Esophagus squamous epithelium (tissue), 5 donors: Measurements from ENCODE around the gene ZMYND8. TPM values are rescaled to one million over a fixed set of nuclear protein-coding genes. Genes with fewer than 3 reads are reported as not detected.

Experiments
- DNase-seq: peaks from one replicate; lab custom pipeline; 2025; lab: John Stamatoyannopoulos, UW
- H3K27ac ChIP-seq, 4 donors: fragments of 200-600 bp; sonication (generic); one replicate each; pipeline ENCODE4 v1.5.1; 2016 to 2019; ENCODE audit warnings: mild to moderate bottlenecking in 1 of 4
- H3K27me3 ChIP-seq, 4 donors: fragments of 200-600 bp; sonication (generic); 1 replicate in 3 of 4; 2 replicates in 1 of 4; pipeline versions ENCODE4 v1.5.1 to v1.6.0; 2017 to 2021; ENCODE audit warnings: antibody characterized with exemption in 1 of 4
- H3K36me3 ChIP-seq, 3 donors: fragments of 200-600 bp; sonication (generic); one replicate each; pipeline ENCODE4 v1.5.1; 2016 to 2019
- H3K4me1 ChIP-seq, 3 donors: fragments of 200-600 bp; sonication (generic); one replicate each; pipeline ENCODE4 v1.5.1; 2017 to 2019
- H3K4me3 ChIP-seq, 4 donors: fragments of 200-600 bp; sonication (generic); 1 replicate in 3 of 4; 2 replicates in 1 of 4; pipeline ENCODE4 v1.5.1; 2016 to 2019; ENCODE audit warnings: mild to moderate bottlenecking in 2 of 4, moderate library complexity in 1 of 4
- H3K9me3 ChIP-seq, 3 donors: fragments of 200-600 bp; sonication (generic); one replicate each; pipeline ENCODE4 v1.5.1; 2016 to 2019
- CTCF ChIP-seq, 6 experiments: fragments of 450-650 bp in 4 of 6; fragments of 200-600 bp in 2 of 6; sonication (generic) in 2 of 6; IDR thresholded peaks; one replicate each; pipeline ENCODE4 v1.5.1; 2016 to 2019; ENCODE audit warnings: antibody characterized with exemption in 6 of 6, mild to moderate bottlenecking in 4 of 6, moderate library complexity in 4 of 6
- POLR2A ChIP-seq, 4 donors: fragments of 450-650 bp; IDR thresholded peaks; one replicate each; pipeline ENCODE4 v1.6.1; 2017; ENCODE audit warnings: antibody characterized with exemption in 4 of 4, mild to moderate bottlenecking in 4 of 4, moderate library complexity in 3 of 4
- WGBS, 2 donors: methylation state at CpG; one replicate each; pipeline ENCODE4 v1.1.5; 2018; 5-methylcytosine and 5-hydroxymethylcytosine counted together
- intact Hi-C: fragments of 100-400 bp; cut with DNase I; formaldehyde crosslinking; loops from one replicate; pipeline ENCODE4 v1.15.0; 2022
- total RNA-seq, 4 donors: library from RNA; depleted of rRNA; stranded (reverse); fragments of >200 nt; gene quantifications; one replicate each; pipeline ENCODE4 v1.1.0, GENCODE V29; 2016
- donor health status: DM: yes; HTN: yes; CAD: no.

The ZMYND8 gene
- total RNA-seq, 4 donors from 2014 or later, result 21.5 to 26.3 (median 24.3) TPM

GRCh38 chr20:47345214-47345613 lies 11.3 kb downstream of the ZMYND8 start:
- Histone ChIP-seq H3K27me3 (no peaks in the 10 kb centered on the region), H3K9me3 (no peaks in the 10 kb centered on the region), H3K36me3 (peaks cover 0 to 63% (median 5%) of the 10 kb centered on the region in 3 donors), H3K4me1 (peaks cover 16 to 44% (median 28%) of the 10 kb centered on the region in 3 donors), H3K4me3 (no peak overlapping the region), H3K27ac (no peak overlapping the region)
- no peak for DNase-seq
- intact Hi-C loops, result no loop called here
- 89 to 96% methylated on average over 7 of the region's 7 CpGs for WGBS, 2 donors
- no peak for TF ChIP-seq CTCF (IDR thresholded peaks at IDR 0.05)
- no peak for TF ChIP-seq POLR2A (IDR thresholded peaks at IDR 0.05)

- Histone ChIP-seq H3K27me3 (no peaks in the 10 kb centered on the region), H3K9me3 (no peaks in the 10 kb centered on the region), H3K4me1 (peaks cover 0 to 22% (median 8%) of the 10 kb centered on the region in 3 donors), H3K36me3 (peaks cover 0 to 71% (median 5%) of the 10 kb centered on the region in 3 donors), H3K4me3 (no peak overlapping the region), H3K27ac (peak overlapping the region in 3 of 4 donors; percentile 26 to 69 (median 31))
- 72 to 77% methylated on average over 4 of the region's 4 CpGs for WGBS, 2 donors
- intact Hi-C loops, result no loop called here
- no peak for DNase-seq
- TF ChIP-seq POLR2A (IDR thresholded peaks at IDR 0.05), result no peak
- TF ChIP-seq CTCF (IDR thresholded peaks at IDR 0.05), result no peak
These were observed 13.5 kb downstream of the ZMYND8 start for GRCh38 chr20:47343007-47343472.

GRCh38 chr20:47338131-47338628 lies 18.3 kb downstream of the ZMYND8 start:
- TF ChIP-seq CTCF (IDR thresholded peaks at IDR 0.05), result no peak
- no peak for TF ChIP-seq POLR2A (IDR thresholded peaks at IDR 0.05)
- no peak for DNase-seq
- Histone ChIP-seq H3K36me3 (peaks cover 0 to 34% (median 0%) of the 10 kb centered on the region in 3 donors), H3K4me3 (no peak overlapping the region), H3K27ac (peak overlapping the region; percentile 4 to 99 (median 22)), H3K9me3 (no peaks in the 10 kb centered on the region), H3K4me1 (peaks cover 18 to 46% (median 38%) of the 10 kb centered on the region in 3 donors), H3K27me3 (no peaks in the 10 kb centered on the region)
- 92% methylated on average over 7 to 8 of the region's 11 CpGs for WGBS, 2 donors
- intact Hi-C loops, result no loop called here

GRCh38 chr20:47337413-47337812 lies 19.1 kb downstream of the ZMYND8 start:
- Histone ChIP-seq H3K27me3 (no peaks in the 10 kb centered on the region), H3K4me1 (peaks cover 22 to 50% (median 39%) of the 10 kb centered on the region in 3 donors), H3K9me3 (no peaks in the 10 kb centered on the region), H3K36me3 (peaks cover 0 to 29% (median 0%) of the 10 kb centered on the region in 3 donors), H3K27ac (peak overlapping the region in 3 of 4 donors; percentile 85 to 99 (median 92)), H3K4me3 (no peak overlapping the region)
- WGBS, 2 donors, result 93 to 96% methylated on average over 7 of the region's 7 CpGs
- DNase-seq, result no peak
- no peak for TF ChIP-seq CTCF (IDR thresholded peaks at IDR 0.05)
- TF ChIP-seq POLR2A (IDR thresholded peaks at IDR 0.05), result no peak
- intact Hi-C loops, result no loop called here

- peak overlapping the region; percentile 85 to 99 (median 92) for H3K27ac ChIP-seq
- no peak for DNase-seq
- WGBS, 2 donors, result 55 to 61% methylated on average over 10 to 17 of the region's 17 CpGs
- peaks cover 22 to 62% (median 49%) of the 10 kb centered on the region in 3 donors for H3K4me1 ChIP-seq
- TF ChIP-seq CTCF (IDR thresholded peaks at IDR 0.05) (no peak), POLR2A (IDR thresholded peaks at IDR 0.05) (peak in 1 of 4 donors; percentile 19)
- H3K4me3 ChIP-seq, result peak overlapping the region in 1 of 4 donors; percentile 35
- peaks cover 0 to 27% (median 0%) of the 10 kb centered on the region in 3 donors for H3K36me3 ChIP-seq
- H3K9me3 ChIP-seq, result no peaks in the 10 kb centered on the region
- intact Hi-C loops, result no loop called here
- H3K27me3 ChIP-seq, result no peaks in the 10 kb centered on the region
These were observed 20.3 kb downstream of the ZMYND8 start for GRCh38 chr20:47336129-47336754.
